ENCODE measurements around the gene JUN.
"Not testable (repeated sequence)": the region's sequence is repeated elsewhere in the genome, so short reads cannot be mapped to it uniquely, and the experiment has no call there.

The JUN gene

DNA sequence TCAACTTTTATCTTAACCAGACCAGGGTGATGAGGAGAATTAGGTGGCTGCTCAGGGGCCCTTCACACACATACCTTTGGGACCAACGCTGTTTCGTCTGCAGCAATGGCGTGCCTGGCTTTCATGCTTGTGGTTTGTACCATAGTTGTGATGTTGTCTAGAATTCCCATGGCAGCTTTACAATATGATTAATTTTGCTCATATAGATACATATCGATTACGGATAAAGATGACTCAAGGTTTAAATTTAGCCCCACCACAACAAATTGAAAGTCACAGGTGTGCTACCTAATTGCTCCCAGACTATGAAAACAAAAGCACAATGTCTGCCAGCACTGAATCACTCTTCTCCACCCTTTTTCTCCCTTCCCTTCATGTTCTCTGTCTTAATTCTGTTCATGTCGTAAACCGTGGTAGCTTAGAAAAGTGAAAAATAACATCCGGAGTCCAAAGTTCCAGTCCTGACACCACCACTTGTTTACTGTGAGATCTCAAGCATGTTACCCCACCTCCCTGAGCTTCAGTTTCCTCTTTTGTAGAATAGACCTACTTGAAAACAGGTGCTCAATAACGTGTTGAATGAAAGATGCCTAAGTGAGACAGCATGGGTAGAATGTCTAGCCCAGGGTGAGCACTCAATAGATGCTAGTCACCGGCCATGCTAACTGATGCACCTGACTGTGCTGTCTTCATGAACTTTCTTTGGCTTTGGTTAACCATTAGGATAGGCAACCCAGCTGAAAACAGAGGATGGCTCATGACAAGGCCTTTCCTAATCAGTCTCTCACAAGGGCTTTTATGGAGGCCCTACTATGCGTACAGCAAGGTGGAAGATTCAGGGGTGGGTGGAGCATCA is 22.1 kb upstream of the JUN start:
- no peak for DNase-seq

DNA sequence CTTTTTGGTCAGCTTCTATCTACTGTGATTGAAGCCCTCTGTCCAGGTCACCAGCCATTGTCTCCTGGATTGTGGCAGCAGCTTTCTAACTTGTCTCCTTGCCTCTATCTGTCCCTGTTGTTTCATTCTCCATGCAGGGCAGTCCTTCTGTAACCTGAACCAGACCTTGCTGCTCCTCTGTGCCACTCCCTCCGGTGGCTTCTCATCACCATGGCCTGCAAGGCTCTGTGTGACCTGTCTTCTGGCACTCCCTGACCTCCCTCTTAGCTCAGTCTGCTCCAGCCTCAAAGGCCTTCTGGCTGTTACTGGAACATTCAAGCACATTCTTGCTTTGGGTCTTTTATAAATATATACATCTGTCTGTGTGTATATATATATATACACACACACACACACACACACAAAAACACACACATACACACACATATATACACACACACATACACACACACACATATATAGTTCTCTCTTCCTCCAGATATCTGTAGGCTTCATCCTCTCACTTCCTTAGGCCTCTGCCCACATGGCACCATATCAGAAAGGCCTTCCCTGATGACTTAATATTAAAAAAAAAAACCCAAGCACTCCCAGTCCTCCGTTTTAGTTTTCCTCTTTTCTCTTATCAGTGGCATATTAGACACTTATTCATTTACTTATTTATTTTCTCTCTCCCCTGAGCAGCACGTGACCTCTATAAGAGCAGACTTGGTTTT is 21.2 kb upstream of the JUN start:
- DNase-seq, result no peak

DNA sequence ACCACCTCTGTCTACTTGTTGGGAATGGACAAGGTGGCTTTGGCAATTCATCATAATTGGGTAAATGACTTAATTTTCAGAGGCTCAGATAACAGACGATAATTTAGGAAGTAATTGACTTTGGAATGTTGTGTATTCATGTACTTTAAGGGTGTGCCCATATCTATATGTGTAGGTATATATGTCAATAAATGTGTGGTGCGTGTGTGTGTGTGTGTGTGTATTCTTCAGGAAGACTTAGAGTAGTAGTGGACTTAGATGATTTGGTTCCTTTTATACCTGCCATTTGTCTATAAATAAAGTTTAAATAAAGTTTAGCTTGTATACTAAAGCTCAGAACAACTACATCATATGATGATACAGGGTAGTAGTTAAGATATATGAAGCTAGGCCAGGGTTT is 20.0 kb upstream of the JUN start:
- DNase-seq, result no peak

DNA sequence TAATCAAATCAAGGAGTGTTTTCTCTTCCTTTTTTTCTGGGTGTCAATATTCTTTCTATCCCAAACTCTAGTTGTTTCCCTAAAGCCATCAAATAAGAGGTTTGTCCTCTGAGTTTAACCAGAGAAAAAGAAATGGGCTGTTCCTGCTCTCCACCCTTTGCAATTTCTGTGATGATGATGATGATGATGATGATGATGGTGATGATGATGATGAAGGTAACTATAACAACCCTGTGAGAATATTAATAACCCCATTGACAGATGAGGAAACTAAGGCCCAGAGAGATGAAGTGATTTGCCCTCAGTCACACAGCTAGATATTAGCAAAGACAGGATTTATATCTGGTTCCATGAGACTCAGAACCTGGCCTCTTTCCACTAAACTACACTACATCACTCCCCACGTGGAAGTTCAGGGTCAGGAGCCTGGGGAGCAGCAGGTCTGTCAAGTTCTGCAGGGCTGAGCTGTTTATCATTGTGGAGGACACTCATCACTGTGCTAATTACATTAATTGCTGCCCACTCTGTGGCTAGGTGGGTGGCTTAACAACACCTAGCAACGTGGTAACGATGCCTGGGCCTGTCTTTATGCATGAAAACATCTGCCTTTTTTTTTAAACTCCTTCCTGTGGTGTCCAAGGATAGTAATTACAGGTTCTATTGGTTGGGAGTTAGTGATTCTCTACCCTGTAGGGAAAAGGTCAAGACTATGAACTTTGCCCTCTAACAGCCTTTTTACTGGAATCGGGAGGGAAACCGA is 19.0 kb upstream of the JUN start:
- DNase-seq, result no peak

DNA sequence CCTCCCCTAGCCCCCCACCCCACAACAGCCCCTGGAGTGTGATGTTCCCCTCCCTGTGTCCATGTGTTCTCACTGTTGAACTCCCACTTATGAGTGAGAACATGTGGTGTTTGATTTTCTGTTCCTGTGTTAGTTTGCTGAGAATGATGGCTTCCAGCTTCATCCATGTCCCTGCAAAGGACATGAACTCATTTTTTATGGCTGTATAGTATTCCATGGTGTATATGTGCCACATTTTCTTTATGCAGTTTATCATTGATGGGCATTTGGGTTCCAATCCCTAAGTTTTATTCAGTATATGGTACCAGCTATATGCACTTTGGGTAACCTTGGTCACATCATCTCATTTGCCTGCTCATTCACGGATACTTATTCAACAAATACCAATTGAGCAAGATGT is 17.4 kb upstream of the JUN start:
- DNase-seq, result not testable (repeated sequence)

DNA sequence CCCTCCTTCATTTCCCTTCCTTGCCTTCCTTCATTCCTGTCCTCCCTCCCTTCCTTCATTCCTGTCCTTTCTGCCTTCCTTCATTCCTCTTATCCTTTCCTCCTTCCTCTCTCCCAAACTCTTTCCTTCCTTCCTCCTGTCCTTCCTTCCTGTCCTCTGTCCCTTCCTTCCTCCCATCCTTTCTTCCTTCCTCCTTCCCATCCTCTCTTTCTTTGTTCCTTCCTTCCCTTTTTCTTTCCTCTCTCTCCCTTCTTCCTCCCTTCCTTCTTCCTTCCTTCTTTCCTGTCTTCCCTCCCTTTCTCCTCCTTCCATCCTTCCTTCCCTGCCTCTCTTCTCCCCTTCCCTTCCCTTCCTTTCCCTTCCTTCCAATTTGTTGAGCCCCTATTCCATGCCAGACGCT is 15.8 kb upstream of the JUN start:
- DNase-seq, result no peak

DNA sequence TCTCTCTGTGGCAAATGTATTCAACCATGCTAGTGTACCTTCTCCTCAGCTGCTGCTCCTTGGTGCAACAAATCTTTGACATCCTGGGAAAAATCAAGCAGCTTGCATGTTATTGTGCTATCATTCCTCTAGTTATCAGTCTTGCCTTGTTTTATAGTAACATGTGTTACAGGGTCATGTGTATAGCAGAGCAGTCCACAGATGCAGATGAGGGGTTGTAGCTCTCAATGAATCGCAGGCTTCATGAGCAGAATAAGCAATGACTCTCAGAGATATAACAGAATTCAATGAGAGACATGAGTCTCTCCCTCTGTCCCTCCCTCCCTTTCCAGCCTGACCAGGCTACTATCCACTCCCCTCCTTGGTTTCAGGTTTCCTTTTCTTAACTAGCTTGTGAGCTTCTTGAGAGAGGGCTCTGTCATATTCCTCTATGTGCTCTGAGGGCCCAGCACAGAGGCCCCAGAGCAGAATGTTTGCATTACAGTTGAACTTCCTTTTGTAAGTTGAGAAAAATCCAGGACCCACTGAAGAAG is 15.1 kb upstream of the JUN start:
- no peak for DNase-seq

DNA sequence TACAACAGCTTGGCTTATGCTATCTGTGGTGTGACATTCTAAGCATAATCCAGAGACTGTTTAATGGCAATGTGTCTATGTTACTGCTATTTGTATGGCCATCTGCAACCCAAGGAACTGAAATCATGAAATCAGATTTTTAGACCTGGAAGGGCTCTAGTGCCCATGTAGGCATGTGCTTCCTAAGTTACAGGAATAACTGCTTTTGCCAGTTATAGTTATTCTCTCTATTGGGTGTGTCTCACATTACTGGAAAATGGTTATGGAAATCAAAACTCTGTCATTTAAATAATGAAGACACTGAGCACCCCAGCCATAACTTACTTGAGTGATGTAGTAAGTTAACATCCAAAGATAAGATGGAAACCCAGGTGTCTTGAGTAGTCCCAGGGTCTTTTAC is 12.6 kb upstream of the JUN start:
- DNase-seq, result no peak

DNA sequence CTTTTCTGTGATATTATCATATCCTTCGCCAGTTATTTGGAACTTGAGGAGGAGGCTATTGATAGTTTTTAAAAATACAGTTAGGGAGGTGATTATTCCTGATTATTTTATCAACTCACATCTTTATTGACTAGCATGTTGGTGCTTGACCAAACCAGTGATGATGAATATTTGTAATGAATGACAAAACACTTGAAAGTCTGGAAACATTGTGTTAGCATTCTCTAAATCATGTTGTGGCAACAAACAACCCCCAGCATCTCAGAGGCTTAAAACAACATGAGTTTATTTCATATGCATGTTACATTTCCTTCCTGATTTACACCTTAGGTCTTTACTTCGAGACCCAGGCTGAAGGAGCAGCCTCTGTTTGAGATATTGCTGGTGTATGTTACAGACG is 10.7 kb upstream of the JUN start:
- DNase-seq, result no peak

DNA sequence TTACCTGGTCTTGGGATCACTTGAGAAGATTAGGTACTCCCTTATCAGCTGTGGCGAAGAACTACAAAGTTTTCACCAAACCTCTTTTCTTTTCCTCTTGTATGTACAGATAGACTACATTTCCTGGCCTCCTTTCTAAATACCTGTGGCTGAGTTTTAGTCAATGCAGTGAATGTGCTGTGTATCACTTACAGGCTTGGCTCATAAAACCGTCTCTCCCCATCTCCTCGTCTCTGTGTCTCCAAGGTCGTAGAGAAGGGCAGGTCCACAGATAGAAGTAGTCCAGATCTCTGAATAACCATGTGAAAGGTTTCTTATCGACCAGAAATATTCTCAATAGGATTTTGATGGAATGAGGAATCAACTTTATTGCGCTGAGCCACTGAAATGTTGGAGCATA is 9.0 kb upstream of the JUN start:
- no peak for DNase-seq

DNA sequence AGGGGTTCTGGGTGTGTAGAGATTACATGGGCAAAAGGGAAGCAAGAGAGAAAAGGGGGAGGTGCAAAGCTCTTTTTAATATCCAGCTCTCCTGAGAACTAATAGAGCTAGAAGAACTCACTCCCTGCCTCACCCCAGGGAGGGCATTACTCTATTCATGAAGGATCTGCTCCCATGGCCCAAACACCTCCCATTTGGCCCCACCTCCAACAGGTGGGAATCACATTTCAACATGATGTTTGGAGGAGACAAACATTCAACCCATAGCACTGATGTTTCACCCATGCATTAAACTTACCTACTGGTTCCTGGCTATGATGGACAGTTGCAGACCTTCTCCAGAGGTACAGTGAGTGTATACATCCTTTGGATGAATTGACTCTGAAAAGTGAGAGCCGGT is 7.3 kb upstream of the JUN start:
- no peak for DNase-seq

DNA sequence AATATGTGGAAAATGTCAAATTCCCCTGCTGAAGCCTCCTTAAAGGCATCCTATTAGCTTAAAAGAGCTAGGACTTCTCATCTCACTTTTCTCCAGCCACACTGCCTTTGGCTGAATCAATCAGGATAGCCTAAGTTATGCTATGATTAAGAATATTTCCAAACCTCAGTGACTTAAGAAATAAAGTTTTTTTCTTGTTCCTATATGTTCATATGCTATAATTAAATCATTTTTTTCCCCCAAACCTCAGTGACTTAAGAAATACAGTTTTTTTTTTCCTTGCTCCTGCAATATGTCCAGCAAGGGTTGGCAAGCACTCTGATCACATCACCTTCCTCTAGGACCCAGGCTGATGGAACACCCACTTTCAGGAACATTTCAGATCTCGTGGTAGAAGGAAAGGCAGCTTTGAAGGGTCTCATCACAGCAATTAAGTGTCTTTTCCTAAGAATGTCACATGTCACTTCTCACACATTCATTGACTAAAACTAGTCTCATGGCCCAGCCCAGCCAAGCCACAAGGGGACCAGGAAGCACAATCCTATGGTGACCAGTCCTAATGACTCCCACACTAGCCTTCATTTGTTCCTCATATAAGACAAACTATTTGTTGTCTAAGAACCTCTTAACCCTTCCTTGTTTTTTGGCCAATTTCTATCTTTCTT is 6.3 kb upstream of the JUN start:
- DNase-seq, result no peak

DNA sequence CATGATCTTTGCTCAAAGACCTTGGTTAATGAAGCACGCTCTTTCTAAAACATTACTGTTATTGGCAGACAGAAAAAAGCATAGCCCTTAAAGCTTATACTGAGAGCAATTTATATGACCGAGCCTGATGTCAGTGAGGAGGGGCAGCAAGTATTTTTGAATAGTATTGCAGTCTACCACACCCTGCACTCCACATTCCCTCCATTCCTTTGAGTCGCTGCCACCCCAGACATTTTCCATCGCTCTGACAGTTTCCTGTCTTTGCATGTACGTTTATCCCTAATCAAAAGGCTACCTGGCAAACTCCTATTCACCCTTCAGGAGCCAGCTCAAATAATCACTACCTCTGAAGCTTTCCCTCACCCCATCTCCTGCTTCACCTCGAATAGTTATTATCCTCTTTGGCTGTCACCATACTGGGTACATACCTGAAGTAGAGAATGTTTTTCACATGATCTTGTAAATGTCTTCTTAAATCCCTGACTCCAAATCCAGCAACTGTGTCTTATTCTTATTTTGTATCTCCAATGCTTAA is 5.5 kb upstream of the JUN start:
- no peak for DNase-seq

DNA sequence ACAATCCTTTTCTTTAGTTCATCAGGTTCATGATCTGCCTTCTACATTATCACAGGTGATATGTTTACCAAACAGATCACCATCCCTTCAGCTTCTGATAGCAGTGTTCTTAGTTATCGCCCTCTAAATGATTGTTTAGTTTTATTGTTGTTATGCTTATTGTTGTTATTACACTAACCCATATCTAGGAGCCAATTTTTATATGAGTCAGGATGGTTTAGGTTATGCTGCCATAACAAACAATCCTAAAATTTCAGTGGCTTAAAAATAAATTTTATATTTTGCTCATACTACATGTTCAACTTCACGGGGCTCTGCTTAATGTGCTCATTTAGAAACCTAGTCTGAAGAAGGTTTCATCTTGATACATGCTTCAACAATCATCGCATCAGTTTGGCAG is 4.4 kb upstream of the JUN start:
- DNase-seq, result no peak

DNA sequence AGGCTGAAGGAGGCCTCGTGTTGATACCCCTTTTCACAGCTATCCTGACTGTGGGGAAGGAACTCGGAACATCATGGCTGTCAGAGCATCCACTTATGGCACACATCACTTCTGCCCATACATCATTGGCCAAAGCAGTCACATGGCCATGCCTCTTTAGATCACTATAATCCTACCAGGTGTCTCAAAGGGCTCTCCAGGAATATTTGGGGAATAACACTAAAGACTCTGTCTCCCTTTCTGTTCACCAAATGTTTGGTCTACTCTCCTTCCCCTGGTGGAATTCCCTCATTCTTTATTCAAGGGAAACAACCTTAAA is 3.0 kb upstream of the JUN start:
- DNase-seq, result no peak

DNA sequence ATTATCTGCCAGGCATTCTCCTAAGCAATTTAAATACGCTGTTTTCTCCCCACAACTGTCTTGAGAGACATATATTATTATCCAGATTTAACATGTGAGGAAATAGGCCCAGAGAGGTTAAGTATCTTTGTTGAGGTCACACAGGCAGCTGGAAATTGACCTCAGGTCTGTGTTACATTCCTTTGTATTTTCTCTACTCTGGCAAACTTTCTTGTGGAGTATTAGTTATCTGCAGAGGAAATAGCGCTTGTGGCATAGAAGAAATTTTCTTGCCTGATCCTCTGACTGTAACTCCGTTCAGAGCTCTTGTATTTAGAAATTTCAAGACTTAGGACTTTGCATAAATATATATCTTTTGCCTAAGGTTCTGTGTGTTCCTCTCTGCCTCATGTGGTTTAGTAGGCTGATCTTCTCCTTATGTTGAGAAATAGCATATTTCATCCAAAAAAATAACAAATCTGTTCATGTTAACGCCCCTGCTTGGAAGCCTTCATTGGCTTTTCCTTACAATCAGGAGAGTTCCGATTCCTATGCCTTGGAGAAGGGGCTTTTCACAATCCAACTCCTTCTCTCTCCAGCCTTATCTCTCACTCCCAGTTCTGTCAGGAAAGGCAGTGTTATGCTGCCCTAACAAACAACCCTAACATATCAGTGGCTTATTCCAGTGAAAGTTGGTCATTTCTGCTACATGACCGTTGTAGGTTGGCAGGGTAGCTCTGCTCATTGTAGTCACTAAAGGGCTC is 2.5 kb upstream of the JUN start:
- DNase-seq, result no peak

DNA sequence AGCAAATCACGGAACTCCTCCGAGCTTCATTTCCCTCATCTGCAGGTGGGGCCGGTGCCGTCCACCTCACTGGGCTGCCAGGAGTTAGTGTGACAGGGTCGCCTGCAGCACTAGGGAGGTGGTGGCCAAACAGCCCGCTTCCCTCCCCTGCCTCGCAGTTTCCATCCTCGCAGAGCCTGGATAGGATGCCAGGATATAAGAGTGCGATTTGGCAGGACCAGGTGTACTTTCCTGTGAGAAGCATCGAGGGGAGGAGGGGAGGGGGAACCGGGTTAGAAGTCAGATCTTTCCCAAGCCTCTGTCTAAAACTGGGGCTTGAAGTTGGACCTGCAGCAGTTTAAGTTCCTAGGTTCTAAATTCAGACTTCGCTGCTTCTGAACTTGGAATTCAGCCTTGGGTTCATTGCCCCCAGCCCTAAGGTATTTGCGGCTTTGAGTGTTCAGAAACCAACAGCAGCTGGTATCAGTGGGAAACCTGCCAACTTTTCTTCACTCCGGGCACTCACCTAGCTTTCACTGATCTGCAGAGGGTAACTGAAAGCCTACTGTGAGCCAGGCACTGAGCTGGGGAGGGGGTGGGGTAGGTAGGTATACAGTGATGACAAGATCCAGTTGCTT is 1.7 kb upstream of the JUN start:
- peak; percentile 87 for DNase-seq

DNA sequence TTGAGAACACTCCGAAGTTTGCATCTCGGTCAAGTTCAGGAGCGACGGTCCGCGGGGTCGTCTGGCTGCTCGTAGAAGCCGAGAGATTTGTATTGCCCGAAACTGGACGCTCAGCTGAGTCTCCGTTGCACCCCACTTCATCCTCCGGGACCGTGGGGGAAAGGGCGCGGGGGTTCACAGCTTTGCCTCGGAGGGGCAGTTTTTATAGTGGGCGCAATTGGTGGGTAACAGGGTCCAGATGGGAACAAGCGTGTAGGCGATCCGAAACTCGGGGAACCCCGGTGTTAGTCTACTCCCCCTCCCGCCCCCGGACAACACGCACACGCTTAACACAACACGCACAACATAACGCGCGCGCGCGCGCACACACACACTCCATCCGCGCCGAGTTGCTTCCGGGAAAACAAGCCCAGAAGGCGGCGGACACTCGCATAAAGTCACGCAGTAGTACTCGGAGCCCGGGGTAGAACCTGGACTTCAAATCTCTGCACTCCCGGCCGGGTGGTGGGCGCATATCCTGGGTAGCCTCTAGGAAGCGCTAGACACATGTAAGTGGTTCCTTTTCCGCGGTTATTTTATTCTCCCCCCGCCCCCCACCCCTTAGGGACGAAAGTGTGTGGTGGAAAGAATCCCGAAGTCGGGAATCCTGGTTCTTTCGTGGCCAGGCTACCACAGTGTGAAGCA is 1.1 kb upstream of the JUN start:
- DNase-seq, result peak; percentile 67

DNA sequence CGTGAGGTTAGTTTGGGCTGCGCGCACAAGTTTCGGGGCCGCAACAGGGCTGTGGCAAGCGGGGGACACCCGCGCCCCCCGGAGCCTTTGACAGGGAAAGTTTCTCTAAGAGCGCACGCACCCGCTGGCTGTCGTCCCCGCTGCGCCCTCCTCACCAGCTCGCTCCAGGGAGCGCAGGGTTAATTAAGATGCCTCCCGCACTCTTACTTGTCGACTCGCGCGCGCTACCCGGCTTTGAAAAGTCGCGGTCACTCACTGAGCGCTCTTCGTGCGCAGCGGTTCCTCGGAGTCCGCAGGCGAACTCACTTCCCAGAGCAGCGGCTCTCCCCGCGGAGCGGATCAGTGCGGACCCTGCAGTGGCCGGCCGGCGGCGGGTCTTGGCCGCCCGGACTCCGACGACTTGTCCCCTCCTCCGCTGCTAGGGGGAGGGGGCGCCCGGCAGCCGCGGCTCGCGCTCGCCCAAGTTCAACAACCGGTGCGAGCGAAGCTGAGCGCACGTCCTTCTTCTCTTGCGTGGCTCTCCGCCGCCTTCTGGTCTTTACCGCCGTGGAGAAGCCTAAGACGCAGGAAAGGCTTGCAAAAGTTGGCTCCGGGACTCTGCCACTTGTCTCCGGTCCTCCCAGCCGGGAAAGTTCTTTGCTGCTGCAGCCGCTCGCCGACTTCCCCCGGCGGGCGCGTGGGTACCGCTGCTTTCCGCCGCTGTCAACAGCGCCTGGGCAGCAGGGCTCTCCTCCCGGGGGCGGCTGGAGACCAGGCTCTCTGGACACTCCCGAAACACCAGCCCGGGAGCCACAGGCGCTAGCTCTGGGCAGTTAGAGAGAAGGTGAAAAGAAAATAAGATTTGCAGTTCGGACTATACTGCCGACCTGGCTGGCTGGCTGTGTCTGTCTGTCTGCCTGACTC is 506 bp downstream of the JUN start:
- DNase-seq, result peak; percentile 56

Data from NCI-H1092 treated with DMSO at 0.1 percent for 48 hours (cell line).